Non-pigmented ciliary epithelial cell (primary cell): ENCODE results near the gene DSCAML1.

Source experiments
- DNase-seq: peaks from one replicate; pipeline ENCODE4 v3.0.0-alpha.2; 2010; ENCODE audit warnings: low read depth

Gene DSCAML1

DNA sequence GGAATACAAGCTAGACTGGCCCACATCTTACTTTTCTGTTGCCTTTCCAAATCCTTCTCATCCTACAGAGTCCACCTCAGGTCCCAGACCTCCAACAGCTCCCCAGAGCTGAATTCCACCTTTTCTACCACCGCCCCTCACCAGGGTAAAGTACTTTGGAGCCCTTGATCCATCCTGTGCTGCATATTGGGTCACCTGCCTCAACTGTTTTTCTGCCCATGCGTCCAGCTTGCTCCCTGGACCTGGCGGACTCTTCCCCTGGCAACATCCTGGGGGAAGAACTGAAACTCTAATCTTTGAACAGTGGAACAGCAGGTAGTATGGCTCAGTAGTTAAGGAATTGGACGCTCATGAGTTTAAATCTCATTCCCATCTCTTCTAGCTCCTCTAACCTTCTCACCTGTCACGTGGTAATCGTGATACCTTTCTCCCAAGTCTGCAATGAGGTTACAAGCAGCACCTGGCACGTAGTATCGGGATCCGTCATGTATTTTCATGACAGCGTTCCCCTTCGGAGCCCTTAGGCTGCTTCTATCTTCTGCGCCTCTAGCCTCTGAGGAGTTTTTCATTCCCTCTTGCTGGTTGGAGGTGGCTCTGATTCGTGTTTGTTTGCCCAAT, 371.2 kb downstream of the DSCAML1 start:
- DNase-seq = no peak

DNA sequence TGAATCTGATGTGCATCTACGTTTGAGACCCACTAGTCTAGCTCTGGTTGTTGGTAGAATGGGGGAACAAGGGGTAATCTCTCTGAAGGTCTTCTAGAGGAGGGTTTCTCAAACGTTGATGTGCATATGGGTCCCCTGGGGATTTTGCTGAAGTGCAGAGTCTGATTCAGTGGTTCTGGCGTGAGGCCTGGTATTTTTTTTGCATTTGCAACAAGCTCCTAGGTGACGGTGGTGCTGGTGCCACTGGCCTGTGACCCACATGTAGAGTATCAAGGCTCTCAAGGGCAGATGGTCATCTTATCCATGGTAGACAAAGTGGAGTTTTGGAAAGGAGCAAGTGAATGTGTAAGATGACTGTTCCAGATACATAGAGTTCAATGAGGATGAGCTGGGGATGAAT, 372.2 kb downstream of the DSCAML1 start:
- DNase-seq = no peak

DNA sequence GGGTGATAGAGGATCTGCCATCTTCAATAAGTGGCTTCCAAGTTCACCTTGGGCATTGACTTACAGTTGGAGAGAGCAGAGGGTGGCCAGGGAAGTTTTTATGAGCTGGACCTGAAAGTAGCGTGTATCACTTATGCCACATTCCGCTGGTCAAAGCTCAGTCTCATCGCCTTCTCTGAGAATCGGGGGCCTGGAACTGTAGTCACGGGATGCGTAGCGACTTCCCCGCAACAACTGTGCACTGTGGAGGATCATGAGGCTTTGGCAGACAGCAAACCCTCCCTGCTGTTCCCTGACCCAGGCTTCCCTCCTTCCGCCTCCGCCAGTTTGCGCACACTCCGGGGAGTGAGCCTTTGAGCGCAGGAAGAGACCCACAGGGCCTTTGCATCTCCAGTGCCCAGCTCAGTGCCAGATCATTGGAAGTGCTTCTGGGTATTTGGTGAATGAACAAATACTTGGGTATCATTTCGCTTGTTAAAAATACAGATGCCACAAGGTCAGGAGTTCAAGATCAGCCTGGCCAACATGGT, 373.9 kb downstream of the DSCAML1 start:
- no peak for DNase-seq

DNA sequence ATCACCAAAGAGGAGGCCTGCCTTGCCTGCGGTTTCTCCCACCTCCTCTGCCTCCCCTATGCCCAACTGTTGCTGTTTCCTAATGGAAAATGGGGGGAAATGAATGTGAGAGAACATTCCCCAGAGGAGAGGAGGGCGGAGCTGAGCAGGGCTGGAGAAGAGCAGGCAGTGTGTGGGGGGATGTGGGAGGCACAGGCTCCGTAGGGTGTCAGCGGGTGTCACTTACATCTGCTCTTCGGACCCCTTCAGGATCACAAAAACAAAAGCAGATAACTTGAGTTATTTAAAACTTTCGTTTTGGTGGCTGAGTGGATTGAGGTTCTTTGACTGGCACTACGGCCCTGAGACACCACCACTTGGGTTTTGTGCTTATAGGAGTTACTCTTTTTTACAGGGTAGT, 375.5 kb downstream of the DSCAML1 start:
- DNase-seq = no peak

DNA sequence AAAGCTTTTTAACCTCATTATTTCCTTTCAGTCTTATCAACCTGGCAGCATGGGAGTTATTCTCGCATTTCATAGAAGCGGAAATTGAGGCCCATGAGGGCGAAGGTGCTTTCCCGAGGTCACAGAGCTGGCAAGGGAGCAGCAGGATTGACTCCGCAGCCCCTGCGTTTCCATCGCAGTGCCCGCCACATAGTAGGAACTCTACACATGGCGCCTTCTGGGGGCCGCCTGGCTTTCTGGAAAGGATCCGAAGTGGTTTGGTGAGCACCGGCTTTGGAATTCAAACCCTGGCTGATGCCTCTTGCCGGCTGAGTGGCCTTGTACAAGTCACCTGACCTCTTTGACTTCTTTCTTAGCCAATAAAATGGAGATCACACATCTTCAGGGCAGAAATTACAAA, 376.0 kb downstream of the DSCAML1 start:
- no peak for DNase-seq

DNA sequence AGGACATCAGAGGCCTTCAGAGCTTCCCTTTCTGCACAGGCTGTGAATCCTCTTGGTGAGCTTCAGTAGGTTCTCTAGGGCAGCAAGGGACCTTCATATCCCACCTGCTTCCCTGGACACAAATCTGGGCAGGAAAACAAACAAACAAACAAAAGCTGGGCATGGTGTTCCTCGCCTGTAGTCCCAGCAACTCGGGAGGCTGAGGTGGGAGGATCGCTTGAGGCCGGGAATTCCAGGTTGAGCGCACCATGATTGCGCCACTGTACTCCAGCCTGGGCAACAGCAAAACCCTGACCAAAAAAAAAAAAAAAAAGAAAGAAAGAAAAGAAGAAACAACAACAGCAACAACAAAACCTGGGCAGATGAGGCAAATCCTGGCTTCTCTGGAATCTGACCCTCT, 376.4 kb downstream of the DSCAML1 start:
- no peak for DNase-seq

DNA sequence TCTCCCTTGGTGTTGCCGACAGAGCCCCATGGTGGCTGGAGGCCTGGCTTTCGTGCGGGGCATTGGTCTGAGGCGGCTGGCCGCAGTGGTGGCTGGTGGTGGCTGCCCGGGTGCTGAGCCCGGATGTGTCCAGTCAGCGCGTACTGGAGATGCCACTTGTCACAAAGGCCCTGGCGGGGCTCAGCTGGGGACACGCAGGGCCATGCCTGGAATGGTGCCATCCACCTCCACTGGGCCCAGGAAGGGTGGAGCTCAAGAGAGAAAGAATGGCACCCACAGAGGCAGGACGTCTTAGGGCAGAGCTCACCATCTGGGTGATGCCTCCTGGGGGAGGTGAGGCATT, 376.9 kb downstream of the DSCAML1 start:
- no peak for DNase-seq

DNA sequence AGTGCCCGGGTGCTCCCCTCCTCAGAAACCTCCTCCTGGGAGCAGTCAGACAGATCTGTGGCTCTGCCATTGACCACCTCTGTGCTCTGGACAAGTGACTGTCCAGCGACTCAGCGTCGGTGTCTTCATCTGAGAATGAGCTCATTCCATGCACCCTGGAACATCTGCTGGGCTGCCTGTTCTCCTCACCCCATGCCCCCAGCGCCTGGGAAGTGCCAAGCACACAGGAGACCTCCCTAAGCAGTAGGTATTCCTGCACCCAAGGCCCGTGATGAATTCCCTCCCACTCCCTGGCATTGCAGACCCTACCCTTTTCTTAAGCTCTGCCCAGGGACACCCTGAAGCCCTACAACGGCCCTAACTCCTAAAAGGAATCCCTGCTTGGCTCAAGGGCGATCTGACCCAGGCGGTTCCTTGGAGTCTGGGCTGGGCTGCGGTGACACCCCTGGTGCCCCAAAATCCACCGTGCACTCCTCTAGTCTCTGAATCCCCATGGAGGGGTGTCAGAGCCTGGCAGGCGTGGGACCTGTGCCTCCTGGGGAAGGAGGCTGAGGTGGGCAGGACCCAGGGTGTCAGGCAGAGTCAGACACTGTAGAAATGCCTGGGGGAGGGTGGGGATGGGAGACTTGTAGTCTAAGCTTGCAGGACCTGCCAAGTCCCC, 377.4 kb downstream of the DSCAML1 start:
- no peak for DNase-seq

DNA sequence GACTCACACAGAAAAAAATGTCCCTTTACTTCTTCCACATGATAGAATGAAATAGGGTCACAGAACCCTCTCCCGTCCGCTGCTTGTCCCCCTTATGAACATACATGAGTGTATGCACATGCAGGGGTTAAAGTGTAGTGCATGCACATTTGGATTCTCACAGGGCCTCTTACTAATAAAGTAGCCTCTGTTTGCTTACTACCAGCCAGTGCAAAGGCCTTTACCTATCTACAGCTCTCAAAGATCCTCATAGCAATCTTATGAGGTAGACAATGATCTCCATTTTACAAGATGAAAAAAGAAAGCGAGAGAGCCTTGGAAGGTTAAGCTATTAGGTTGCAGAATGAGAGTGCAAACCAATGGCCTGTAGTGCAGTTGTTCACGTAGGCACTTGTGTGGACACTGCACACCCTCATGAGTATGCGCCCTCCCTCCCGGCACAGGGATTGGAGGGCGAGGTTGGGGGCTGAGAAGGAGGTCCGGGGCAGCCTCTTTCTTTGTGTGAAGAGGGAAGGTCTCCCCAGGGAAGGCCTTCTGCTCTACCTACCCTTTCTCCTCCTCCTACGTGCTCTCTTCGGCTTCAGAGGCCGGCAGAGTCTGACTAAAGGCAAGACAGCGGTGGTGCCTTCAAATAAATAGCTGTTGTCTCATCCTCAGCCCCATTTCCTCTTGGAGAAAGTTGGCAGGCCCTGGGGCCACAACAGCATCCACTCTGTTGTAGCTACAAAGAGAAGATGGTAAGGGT, 378.1 kb downstream of the DSCAML1 start:
- DNase-seq = no peak

DNA sequence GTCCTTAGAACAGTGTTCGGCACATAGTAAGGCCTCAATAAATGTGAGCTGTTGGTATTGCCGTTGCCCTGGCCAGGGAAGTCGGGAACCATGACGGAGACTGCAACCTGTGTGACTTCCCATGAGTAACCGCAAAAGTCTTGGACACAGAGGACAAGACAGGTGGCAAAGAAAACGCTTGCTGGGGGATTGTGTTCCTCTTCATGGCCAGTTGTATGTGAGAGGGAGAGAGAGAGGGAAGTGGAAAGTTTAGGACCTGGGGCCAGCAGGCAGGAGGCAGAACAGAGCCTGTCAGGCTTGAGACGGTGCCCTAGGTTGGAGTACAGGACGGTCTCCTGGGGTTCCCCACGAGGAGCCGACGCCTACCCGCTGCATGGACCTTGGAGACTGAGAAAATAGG, 379.2 kb downstream of the DSCAML1 start:
- no peak for DNase-seq

DNA sequence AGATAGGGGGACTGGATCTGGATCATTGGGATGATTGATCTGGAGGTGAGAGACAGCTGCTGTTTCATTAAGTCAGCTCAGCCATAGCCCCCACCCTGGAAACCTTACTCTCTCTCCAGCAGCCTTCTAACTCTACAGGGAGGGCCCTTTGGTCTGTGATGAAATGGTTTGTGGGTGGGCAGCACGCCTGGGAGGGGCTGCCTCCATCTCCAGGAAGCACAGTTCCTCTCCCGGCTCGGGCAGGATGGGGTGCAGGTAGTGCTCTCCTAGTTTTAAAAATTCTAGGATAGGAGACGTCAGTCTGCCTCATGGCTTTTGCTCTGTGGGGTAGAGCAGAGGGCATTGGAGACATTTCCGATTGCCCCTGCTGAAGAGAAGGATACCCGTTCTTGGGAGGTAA, 379.7 kb downstream of the DSCAML1 start:
- no peak for DNase-seq

DNA sequence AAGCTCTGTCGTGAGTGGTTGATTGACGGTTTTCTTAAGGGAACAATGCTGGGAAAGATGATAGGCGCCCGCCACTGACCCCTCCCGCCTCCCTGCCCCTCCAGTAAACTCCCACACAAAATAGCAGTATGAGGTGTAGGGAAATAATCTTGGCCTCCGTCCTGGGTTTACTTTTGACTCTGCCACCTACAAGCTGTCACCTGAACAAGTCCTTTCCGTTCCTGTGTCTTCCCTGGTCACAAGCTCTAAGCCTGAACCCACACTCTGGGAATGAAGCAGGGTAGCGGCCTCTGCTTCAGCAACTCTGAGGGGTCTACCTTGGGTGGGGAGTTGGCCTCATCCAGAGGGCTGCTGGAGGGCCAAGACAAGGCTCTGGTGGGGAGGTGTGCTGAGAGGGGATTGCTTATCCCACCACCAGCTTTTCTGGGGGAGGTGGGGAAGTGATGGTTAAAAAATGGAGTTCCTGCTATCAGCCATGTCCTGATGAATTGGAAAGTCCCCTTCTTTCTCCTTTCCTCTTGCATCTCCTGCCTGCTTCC, 381.6 kb downstream of the DSCAML1 start:
- DNase-seq = no peak

DNA sequence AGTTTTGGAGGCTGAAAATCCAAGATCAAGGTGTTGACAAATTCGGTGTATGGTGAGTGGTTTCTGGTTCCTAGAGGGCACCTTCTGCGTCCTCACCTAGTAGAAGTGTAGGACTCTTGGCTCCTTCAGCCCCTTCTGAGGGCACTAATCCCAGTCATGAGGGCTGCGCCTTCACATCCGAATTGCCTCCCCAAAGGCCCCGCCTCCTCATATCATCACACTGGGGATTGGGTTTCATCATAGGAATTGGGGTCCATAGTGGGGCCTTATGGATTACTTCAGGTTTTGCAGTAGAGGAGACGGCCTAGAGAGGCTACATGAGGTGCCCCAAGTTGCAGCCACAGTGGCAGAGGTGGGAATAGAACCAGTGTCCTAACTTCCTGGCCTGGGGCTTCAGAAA, 382.3 kb downstream of the DSCAML1 start:
- DNase-seq = no peak

DNA sequence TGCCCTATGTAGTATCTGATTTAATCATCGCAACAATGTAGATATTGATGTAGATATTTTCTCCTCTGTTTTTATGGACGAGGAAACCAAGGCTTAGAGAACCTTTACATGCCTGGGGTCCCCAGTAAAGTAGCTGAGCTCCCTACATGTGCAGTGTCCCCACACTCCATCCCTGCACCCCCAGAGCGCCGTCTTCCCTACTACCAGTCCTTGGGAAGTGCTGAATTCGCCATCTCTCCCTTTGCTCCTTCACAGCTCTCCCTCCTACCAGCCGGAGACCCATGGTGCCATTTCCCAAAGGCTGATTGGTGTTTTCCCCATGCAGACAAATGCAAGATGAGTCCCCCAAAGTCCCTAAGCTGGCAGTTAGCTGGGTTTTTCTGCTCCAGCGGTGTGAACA, 383.4 kb downstream of the DSCAML1 start:
- no peak for DNase-seq

DNA sequence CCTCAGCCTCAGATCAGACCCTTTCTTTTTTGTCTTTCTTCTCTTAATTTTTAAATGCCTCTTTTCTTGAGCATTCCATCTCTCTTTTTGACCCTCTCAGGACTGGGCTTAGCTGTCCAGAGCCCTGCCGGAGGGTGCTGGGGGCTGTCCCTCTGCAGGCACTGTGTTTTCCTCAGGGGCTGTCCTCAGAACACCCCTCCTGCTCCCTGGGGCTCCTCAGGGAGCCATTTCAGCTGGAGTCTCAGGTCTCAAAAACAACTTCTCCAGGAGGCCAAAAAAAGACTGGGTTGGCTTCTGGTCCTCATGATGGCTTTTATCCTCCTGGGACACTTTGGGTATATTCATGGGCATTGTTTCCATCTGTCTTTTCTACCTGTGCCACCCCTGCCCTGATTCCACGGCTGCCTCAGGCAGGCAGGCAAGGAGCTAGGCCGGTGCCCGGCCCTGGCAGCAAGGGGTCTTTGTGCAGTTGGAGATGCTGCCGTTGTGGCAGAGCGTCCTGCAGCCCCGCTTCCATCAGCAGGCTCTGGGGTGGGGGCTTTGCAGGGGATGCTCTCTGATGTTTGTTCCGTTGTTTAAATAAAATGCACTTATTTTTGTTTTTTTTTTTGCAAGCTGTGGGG, 384.3 kb downstream of the DSCAML1 start:
- DNase-seq = no peak

DNA sequence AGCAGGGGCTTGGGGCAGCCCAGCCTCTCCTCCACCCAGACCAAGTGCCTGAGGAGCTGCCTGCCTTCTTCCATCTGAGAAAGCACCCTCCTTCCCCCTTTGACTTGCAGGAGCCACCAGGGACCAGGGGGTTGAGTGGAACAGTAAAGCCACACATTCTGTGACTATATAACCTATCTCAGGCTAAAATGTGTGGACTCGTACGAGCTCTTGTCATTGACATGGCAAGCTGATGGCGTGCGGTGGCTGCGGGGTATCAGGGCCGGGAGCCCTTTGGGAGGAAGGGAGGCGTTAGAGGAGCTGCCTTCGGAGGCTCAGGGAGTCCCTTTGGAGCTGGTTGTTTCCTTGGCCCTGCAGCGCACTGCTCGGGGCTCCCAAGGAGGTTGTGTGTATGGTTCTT, 384.8 kb downstream of the DSCAML1 start:
- DNase-seq = no peak

DNA sequence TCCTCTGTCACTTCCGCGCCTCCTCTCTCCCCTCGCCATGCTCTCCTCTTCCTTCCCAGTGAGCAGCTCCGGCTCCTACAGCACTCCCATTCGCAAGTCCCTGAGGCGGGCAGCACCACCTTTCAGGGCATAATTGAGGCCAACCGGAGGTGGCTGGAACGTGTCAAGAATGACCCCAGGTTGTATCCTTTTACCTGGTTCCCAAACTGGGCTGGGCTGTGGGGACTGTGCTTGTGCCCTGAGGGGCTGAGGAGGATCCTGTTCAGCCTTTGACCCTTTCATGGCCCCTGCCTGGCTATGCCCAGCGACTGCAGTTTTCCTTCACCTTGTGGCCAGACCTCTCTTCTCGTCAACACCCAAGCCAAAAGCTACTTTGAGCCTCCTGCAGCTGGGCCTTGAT, 385.3 kb downstream of the DSCAML1 start:
- DNase-seq = no peak

DNA sequence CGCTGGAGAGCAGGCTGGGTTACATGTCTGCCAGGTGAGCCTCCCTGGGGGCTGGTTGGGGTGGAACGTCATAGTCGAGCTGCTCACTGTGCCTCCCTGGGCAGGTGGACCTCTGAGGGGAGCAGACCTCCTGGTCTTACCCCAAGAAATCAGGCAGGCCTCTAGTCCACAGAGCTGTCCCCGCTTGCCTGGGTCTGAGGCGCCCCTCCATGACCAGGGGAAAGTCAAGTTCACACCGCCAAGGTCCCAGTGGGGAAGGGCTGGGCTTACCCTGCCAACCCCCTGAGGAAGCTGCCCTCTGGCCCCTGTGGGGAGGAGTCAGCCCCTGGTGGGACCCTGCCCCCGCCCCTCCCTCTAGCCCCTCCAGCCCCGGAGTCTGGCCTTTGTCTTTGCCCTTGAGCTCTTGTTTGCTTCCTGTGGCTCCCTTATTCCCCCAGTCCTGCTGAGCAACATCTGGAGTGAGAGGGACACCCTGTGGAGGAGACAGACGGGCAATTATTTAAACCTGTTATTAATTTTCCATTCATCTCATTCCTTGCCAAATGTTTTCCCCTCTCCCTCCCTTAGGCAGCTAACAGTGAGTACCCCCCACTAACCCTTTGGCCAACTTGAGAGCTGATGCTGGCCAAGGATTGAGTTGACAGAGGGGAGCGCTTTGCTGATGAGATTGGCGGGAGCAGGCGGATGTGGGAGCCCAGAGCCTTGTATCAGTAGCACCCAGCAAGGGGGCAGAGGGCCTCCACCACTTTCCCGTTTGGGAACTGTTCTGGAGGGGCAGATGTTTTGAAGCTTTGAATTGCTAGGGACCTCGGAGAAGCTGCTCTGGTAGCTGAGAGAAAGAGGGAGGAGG, 385.9 kb downstream of the DSCAML1 start:
- DNase-seq = no peak

DNA sequence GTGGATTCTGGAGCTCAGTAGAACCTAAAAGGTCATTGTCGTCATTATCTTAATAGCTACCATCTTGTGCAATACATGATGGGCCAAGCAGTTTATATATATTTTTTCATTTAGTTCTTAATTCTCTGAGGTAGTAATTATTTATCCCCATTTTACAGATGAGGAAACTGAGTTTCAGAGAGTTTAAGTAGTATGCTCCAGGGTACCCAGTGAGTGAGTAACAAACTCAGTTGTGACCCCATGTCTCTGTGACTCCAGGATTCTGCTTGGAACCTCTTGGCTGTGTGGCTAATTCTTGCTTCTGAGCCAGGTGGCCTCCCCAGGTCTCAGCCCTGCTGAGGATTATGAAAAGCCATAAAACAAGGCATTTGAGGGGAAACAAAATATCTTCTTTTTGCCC, 386.8 kb downstream of the DSCAML1 start:
- DNase-seq = no peak

DNA sequence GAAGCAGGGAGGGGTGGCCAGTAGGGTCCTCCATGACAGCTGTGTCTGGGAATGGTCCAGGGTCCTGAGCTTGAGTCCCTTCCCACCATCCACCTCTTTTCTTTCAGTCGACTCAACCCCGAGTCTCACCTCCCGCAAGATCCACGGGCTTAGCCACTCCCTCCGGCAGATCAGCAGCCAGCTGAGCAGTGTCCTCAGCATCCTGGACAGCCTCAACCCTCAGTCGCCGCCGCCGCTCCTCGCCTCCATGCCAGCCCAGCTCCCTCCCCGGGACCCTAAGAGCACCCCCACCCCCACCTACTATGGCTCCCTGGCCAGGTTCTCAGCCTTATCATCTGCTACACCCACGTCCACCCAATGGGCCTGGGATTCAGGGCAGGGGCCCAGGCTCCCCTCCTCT, 387.5 kb downstream of the DSCAML1 start:
- DNase-seq = no peak

DNA sequence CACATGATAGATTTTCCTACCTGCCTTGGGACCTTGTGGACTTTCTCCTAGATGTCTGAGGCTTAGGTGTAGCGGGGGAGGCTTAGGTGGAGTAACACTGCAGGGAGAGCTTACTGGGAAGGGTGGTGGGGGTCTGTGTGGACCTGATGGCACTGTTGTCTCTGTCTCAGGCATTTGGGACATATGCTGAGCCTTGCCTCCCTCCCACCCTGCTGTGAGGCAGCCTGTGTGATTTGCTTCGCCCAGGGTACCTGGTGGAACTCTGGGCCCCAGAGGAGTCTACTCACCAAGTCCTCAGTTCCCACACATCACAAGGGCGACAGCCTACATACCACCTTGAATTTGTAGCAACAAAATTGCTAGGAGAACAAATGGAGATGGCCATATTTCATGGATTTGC, 388.7 kb downstream of the DSCAML1 start:
- DNase-seq = no peak

DNA sequence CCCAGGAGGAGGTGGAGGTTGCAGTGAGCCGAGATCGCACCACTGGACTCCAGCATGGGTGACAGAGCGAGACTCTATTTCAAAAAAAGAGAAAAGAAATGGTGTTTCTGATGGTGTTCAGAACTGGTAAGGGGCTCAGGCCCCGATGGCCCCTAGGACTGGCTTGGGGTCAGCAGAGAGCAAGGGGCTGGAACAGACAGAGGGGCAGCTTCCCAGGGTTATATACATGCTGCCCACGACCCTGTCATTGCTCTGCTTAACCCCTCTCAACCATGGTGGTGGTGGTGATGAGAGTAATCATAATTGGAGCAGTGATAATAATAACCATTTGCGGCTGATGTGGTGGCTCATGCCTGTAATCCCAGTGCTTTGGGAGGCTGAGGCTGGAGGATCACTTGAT, 390.0 kb downstream of the DSCAML1 start:
- no peak for DNase-seq
